ENCODE measurements around the gene FAM117A.

DNA sequence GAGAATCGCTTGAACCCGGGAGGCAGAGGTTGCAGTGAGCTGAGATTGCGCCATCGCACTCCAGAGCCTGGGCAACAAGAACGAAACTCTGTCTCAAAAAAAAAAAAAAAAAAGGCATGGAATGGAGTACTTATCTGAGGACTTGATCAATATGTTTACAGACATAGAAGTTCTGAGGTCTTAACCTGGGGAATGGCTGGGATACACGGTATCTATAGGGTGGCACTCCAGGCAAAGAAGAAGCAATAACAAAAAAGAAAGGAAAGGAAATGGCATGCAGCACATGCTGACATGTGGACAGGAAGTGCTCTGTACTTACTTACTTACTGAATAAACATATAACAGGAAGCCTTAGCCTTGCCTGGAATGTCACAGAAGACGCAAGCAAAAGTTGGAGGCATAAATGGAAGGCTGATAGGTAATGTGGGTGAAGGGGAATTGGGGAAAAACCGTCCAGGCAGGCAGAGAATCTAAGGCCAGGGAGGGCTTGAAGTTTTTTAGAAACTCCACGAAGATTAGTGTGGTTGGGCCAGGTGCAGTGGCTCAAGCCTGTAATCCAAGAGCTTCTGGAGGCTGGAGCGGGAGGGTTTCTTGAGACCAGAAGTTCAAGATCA lies 75.9 kb downstream of the FAM117A start:
- no peak for TF ChIP-seq CTCF (IDR thresholded peaks at IDR 0.05; ENCODE audit: extremely low read depth in 1 of 2, insufficient read depth in 1 of 2, low read depth in 1 of 2, low read length in 2 of 2)
- TF ChIP-seq EZH2 (IDR thresholded peaks at IDR 0.05; ENCODE audit: borderline replicate concordance, low read depth, low read length, severe bottlenecking): no peak
- peak; percentile 70 for TF ChIP-seq POLR2A (IDR thresholded peaks at IDR 0.05; ENCODE audit: low read depth, low read length)
- peak; percentile 91 for TF ChIP-seq MYC (IDR thresholded peaks at IDR 0.05; ENCODE audit: low read depth, low read length)
- peak; percentile 87 for TF ChIP-seq POLR2AphosphoS5 (IDR thresholded peaks at IDR 0.05; ENCODE audit: insufficient read depth, low read depth, low read length)
- peak; percentile 57 for TF ChIP-seq JUN (IDR thresholded peaks at IDR 0.05; ENCODE audit: borderline replicate concordance, insufficient read depth, insufficient read length, low read depth)

Data from endothelial cell of umbilical vein (primary cell).